Naive thymus-derived CD8-positive, alpha-beta T cell (primary cell): ENCODE measurements around the gene ZNF101. TPM values are rescaled to one million over a fixed set of nuclear protein-coding genes. Genes with fewer than 3 reads are reported as not detected.

Experiments used
- ATAC-seq, 2 donors: fragments of 150-1000 bp; cut with Tn5 transposase in 1 of 2; sonication (Bioruptor Pico), chemical (Tn5 transposase) in 1 of 2; 1 replicate in 1 of 2; 2 replicates in 1 of 2; pipeline ENCODE4 v1.10.0; 2021; ENCODE audit warnings: mild to moderate bottlenecking in 2 of 2, moderate library complexity in 2 of 2
- POLR2A ChIA-PET: fragments of 350-600 bp; sonication (Branson Sonifier 250); formaldehyde crosslinking; loops from one replicate; lab custom pipeline; 2021; ENCODE audit warnings: antibody characterized with exemption; lab: Charles Lee
- DNase-seq, 10 donors: peaks; one replicate each; pipeline versions ENCODE4 v3.0.0 to v3.0.0-alpha.2; 2020 to 2022
- H3K27ac Mint-ChIP-seq, 10 donors: one replicate each; pipeline ENCODE4 v1.8.0; 2020 to 2022; ENCODE audit warnings: mild to moderate bottlenecking in 10 of 10, mixed read lengths in 10 of 10, moderate library complexity in 4 of 10, inconsistent platforms in 1 of 10
- H3K27me3 Mint-ChIP-seq, 5 donors: one replicate each; pipeline ENCODE4 v1.8.0; 2021 to 2022; ENCODE audit warnings: mixed read lengths in 5 of 5
- H3K36me3 Mint-ChIP-seq, 3 donors: one replicate each; pipeline ENCODE4 v1.8.0; 2020 to 2022; ENCODE audit warnings: mixed read lengths in 3 of 3, mild to moderate bottlenecking in 2 of 3, inconsistent platforms in 1 of 3
- H3K4me1 Mint-ChIP-seq, 4 donors: one replicate each; pipeline ENCODE4 v1.8.0; 2021 to 2022; ENCODE audit warnings: mixed read lengths in 4 of 4
- H3K4me3 Mint-ChIP-seq, 10 donors: one replicate each; pipeline ENCODE4 v1.8.0; 2020 to 2022; ENCODE audit warnings: mild to moderate bottlenecking in 10 of 10, mixed read lengths in 10 of 10, moderate library complexity in 6 of 10, inconsistent platforms in 1 of 10
- H3K9me3 Mint-ChIP-seq, 9 donors: one replicate each; pipeline ENCODE4 v1.8.0; 2020 to 2022; ENCODE audit warnings: mixed read lengths in 9 of 9, mild to moderate bottlenecking in 3 of 9, inconsistent platforms in 1 of 9, moderate library complexity in 1 of 9
- polyA plus RNA-seq, 3 donors: library from polyadenylated mRNA; unstranded; fragments of 300-500 nt; fragmentation: Illumina TruSeq; gene quantifications; one replicate each; pipeline ENCODE4 v1.2.3, GENCODE V29; 2021
- total RNA-seq, 8 experiments: library from RNA in 2 of 8; stranded (reverse) in 2 of 8; gene quantifications; one replicate each; pipeline ENCODE4 v1.2.3 and lab custom pipeline; 2021 to 2026

Gene ZNF101
- total RNA-seq (100 to 1,000 TPM; 252 to 269 TPM), polyA plus RNA-seq (100 to 1,000 TPM in 2 of 3 donors, 10 to 100 TPM in 1; 99.7 to 144 (median 131) TPM), total RNA-seq (lab: John Stamatoyannopoulos, UW) (69.3 to 290 (median 136) reads per million in 6 experiments)

GRCh38 chr19:19668230-19669012 lies at the start of gene ZNF101:
TSS of gene ZNF101 (plus strand) at chr19:19668839. CDS start at chr19:19668964, 125 bp downstream.
- Mint-ChIP-seq H3K27ac (peak within 1 kb of the TSS; percentile 93 to 100 (median 97)), H3K4me3 (peak within 1 kb of the TSS; percentile 82 to 95 (median 90)), H3K27me3 (peaks cover 0 to 3% (median 0%) of the 10 kb centered on the region in 5 donors), H3K36me3 (peaks cover 0 to 41% (median 41%) of the 10 kb centered on the region in 3 donors), H3K4me1 (peaks cover 6 to 54% (median 35%) of the 10 kb centered on the region in 4 donors), H3K9me3 (peaks cover 0 to 58% (median 0%) of the 10 kb centered on the region in 9 donors)
- POLR2A ChIA-PET = interaction anchor here (0.5 to 12.8 kb wide), 58 partner anchors 9 to 1877 kb away, joined by 3 to 289 read pairs (median 5); partner anchors contain the start of genes GATAD2A, GMIP, JUND and LPAR2
- ATAC-seq (peak; percentile 68 to 75), DNase-seq (peak; percentile 88 to 99 (median 95))

DNA sequence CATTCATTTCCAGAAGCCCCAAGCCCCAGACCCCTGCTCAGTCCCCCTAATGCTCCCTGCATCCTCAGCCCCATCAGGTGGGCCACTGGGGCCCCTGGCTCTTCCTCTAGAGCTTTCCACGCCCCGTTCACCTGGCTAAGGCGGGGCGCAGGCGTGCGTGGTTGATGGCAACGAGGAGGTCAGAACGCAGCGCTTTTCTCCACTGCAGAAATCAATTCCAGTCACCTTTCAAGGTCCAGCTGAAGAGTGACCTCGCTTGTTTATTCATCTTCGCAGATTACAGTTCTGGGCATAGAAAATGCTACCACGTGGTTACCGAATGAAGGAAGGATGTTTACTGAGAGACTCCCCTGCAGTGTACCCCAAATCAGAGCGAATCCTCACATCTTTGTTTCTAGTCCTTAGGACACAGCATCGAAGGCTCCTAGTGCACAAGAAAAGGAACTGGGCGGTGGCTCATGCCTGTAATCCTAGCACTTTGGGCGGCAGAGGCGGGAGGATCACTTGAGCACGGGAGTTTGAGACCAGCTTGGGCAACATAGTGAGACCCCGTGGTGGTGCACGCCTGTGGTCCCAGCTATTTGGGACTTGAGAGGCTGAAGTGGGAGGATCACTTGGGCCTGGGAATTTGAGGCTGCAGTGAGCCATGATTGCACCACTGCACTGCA lies 49.3 kb upstream of the ZNF101 start:
- Mint-ChIP-seq H3K9me3 (no peaks in the 10 kb centered on the region), H3K4me1 (peaks cover 20 to 59% (median 47%) of the 10 kb centered on the region in 4 donors), H3K36me3 (peaks cover 0 to 21% (median 10%) of the 10 kb centered on the region in 3 donors), H3K27me3 (no peaks in the 10 kb centered on the region), H3K27ac (peak overlapping the region; percentile 81 to 100 (median 97)), H3K4me3 (peak overlapping the region; percentile 72 to 97 (median 88))
- POLR2A ChIA-PET = interaction anchor here (0.7 to 3.6 kb wide), 9 partner anchors 8 to 73 kb away, joined by 3 to 23 read pairs (median 4); partner anchors contain the start of genes ATP13A1 and LPAR2
- DNase-seq = peak in 1 of 10 donors; percentile 56
- ATAC-seq = no peak

DNA sequence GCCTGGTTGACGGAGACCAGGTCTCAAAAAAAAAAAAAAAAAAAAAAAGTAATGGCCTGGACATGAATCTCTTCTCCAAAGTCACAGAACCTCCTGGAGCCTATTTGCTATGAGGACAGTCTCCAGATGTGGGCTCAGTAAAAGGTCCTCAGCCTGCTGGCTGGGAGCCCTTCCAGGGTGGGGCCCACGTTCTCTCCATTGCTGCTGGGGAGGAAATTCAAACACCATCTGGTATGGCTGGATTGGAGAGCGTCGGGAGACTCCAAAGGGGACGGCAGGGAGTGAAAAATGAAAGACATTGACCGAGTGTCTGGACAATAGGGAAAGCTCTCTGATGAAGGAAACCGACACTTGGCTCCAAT lies 48.8 kb upstream of the ZNF101 start:
- peak overlapping the region in 7 of 10 donors; percentile 13 to 100 (median 71) for H3K27ac Mint-ChIP-seq
- DNase-seq = peak in 1 of 10 donors; percentile 45
- H3K9me3 Mint-ChIP-seq = no peaks in the 10 kb centered on the region
- ATAC-seq = no peak
- H3K4me3 Mint-ChIP-seq = peak overlapping the region in 2 of 10 donors; percentile 7 to 15
- H3K27me3 Mint-ChIP-seq = no peaks in the 10 kb centered on the region
- POLR2A ChIA-PET = interaction anchor here (0.6 to 3.3 kb wide), 6 partner anchors 11 to 74 kb away, joined by 3 to 22 read pairs (median 5); partner anchors contain the start of gene ATP13A1
- H3K36me3 Mint-ChIP-seq = peaks cover 0 to 25% (median 10%) of the 10 kb centered on the region in 3 donors
- peaks cover 20 to 57% (median 46%) of the 10 kb centered on the region in 4 donors for H3K4me1 Mint-ChIP-seq

GRCh38 chr19:19623383-19623782 lies 45.3 kb upstream of the ZNF101 start:
- DNase-seq (peak in 1 of 10 donors; percentile 24), ATAC-seq (no peak)
- Mint-ChIP-seq H3K4me1 (peaks cover 20 to 53% (median 35%) of the 10 kb centered on the region in 4 donors), H3K9me3 (no peaks in the 10 kb centered on the region), H3K27me3 (no peaks in the 10 kb centered on the region), H3K4me3 (no peak overlapping the region), H3K27ac (peak overlapping the region in 7 of 10 donors; percentile 19 to 80 (median 56)), H3K36me3 (peaks cover 0 to 32% (median 9%) of the 10 kb centered on the region in 3 donors)
- POLR2A ChIA-PET = no interaction called here

DNA sequence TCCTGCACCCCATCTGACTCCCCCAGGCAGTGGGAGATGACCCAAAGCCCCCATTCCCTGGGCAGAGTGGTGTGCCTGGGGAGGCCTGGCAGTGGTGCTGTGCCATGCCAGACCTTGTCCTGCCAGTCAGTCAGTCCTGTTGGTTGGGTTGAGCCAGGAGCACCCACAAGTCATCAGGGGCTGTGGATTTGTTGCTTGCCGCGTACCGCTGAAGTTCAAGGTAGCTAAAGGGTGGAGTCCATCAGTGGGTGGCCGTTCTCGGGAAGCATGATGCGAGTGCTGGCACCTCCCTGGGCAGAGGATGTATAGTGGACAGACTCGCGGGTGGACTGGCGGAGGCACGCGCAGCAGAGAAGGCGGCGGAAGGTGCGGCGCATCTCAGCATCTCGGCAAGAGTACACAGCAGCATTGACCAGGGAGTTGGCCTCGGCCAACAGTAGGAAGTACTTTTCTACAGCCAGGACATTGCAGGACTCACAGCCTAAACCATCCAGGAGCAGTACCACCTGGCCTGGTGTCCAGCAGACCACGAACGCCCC lies 44.5 kb upstream of the ZNF101 start:
- Mint-ChIP-seq H3K4me1 (peaks cover 17 to 51% (median 33%) of the 10 kb centered on the region in 4 donors), H3K27ac (peak overlapping the region in 7 of 10 donors; percentile 19 to 80 (median 49))
- peak in 1 of 10 donors; percentile 62 for DNase-seq

GRCh38 chr19:19626516-19627472 lies 41.8 kb upstream of the ZNF101 start:
- Mint-ChIP-seq H3K4me3 (peak overlapping the region; percentile 85 to 99 (median 98)), H3K36me3 (peaks cover 0 to 45% (median 10%) of the 10 kb centered on the region in 3 donors), H3K27me3 (no peaks in the 10 kb centered on the region), H3K9me3 (no peaks in the 10 kb centered on the region), H3K27ac (peak overlapping the region; percentile 93 to 99 (median 96)), H3K4me1 (peaks cover 15 to 43% (median 27%) of the 10 kb centered on the region in 4 donors)
- DNase-seq (peak in 1 of 10 donors; percentile 59), ATAC-seq (no peak)
- POLR2A ChIA-PET = interaction anchor here (0.7 to 4.2 kb wide), 13 partner anchors 8 to 94 kb away, joined by 3 to 47 read pairs (median 4); partner anchors contain the start of genes ATP13A1, GMIP, PBX4 and ZNF101

More for the DNA sequence above, 44.5 kb upstream of the ZNF101 start:
- ATAC-seq = no peak
- no peak overlapping the region for H3K4me3 Mint-ChIP-seq
- H3K9me3 Mint-ChIP-seq = no peaks in the 10 kb centered on the region
- POLR2A ChIA-PET = interaction anchor here (0.5 kb wide), 1 partner anchor 43 kb away, joined by 4 read pairs; no protein-coding TSS in a partner anchor
- H3K27me3 Mint-ChIP-seq = no peaks in the 10 kb centered on the region
- peaks cover 0 to 36% (median 11%) of the 10 kb centered on the region in 3 donors for H3K36me3 Mint-ChIP-seq

DNA sequence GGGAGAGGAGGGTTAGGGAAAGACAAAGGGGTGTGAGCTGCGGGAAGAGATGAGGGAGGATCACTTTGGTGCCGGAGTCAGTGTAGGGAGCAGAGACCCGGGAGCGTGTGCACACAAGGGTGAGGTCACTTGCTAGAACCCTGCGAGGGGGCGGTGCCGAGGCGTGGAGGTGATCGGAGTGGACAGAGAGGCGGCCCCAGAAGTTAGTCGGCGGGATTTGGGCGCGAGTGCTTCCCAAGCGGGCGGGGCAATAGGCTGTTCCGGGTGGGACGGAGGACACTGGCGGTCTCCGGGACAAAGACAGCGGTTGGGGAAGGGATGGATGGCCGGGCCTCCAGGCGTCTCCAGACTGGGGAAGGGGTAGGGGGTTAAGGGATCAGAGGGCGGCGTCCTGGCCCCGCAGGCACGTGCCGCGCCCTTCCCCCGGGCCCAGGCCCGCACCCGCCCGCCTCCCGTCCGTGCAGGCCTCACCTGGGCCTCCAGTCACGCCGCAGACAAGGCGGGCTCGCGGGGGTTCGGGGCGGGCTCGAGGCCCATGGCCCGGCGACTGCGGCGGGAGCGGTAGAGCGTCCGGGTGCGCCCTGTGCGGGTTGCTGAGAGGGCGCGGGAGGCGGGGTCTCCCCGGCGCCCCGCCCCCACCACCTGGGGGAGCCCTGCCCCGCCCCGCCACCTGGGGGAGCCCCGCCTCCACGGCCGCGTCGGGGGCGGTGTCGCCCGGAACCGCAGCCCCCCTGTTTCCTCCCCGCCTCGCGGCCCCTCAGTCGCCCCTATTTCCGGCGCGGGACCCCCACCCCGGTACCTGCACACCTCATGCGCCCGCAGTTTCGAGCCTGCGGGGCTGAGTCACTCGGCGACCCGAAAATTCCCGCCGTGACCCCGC lies 40.8 kb upstream of the ZNF101 start, which contains the start of gene LPAR2:
Gene LPAR2 (minus strand): TSS at position 600 of the 880 bp plus-strand sequence. CDS start 945 bp downstream, outside the sequence.
- Mint-ChIP-seq H3K9me3 (no peaks in the 10 kb centered on the region), H3K4me1 (peaks cover 15 to 38% (median 27%) of the 10 kb centered on the region in 4 donors), H3K36me3 (peaks cover 0 to 50% (median 14%) of the 10 kb centered on the region in 3 donors), H3K4me3 (peak within 1 kb of the TSS; percentile 85 to 99 (median 98)), H3K27me3 (no peaks in the 10 kb centered on the region), H3K27ac (peak within 1 kb of the TSS; percentile 93 to 99 (median 96))
- POLR2A ChIA-PET = interaction anchor here (0.7 to 4.2 kb wide), 39 partner anchors 8 to 238 kb away, joined by 3 to 47 read pairs (median 5); partner anchors contain the start of genes ATP13A1, GMIP, NDUFA13 and PBX4
- ATAC-seq (peak; percentile 80 to 84), DNase-seq (peak; percentile 77 to 93 (median 84))

GRCh38 chr19:19628501-19629134 lies 40.0 kb upstream of the ZNF101 start:
- POLR2A ChIA-PET = interaction anchor here (0.6 to 4.2 kb wide), 40 partner anchors 10 to 372 kb away, joined by 3 to 47 read pairs (median 5); partner anchors contain the start of genes ATP13A1, GMIP, NDUFA13 and PBX4
- Mint-ChIP-seq H3K4me1 (peaks cover 18 to 39% (median 33%) of the 10 kb centered on the region in 4 donors), H3K9me3 (no peaks in the 10 kb centered on the region), H3K27ac (peak overlapping the region; percentile 82 to 95 (median 92)), H3K27me3 (no peaks in the 10 kb centered on the region), H3K36me3 (peaks cover 0 to 52% (median 19%) of the 10 kb centered on the region in 3 donors), H3K4me3 (peak overlapping the region; percentile 76 to 90 (median 83))
- ATAC-seq (peak; percentile 31 to 38), DNase-seq (peak in 8 of 10 donors; percentile 20 to 69 (median 44))

DNA sequence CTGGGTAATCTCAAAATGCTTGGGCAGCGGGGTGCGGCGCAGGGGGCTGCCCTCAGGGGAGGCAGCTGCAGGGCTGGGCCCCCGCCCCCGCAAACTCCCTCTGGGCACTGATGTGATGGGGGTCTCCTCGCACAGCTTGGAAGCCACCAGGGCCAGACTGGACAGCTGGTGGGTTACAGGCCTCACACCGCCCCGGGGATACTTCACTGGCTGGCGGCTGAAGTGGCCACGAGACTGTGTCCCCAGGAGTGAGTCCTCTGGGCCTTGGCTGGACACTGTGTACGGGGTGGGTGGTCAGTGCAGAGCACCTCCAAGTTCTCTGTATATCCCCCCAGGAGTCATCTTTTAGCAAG lies 38.6 kb upstream of the ZNF101 start:
- Mint-ChIP-seq H3K27ac (peak overlapping the region in 6 of 10 donors; percentile 17 to 81 (median 64)), H3K4me1 (peaks cover 22 to 48% (median 34%) of the 10 kb centered on the region in 4 donors), H3K9me3 (no peaks in the 10 kb centered on the region), H3K27me3 (no peaks in the 10 kb centered on the region), H3K4me3 (peak overlapping the region in 3 of 10 donors; percentile 45 to 85 (median 75)), H3K36me3 (peaks cover 0 to 53% (median 22%) of the 10 kb centered on the region in 3 donors)
- DNase-seq (peak in 1 of 10 donors; percentile 54), ATAC-seq (no peak)
- POLR2A ChIA-PET = interaction anchor here (3.8 to 4.2 kb wide), 2 partner anchors 33 to 38 kb away, joined by 20 to 47 read pairs; partner anchors contain the start of genes ATP13A1 and ZNF101
